NB4 (cell line): ENCODE measurements around the gene MYO18A.

Experiments used
- CTCF ChIP-seq: IDR thresholded peaks from one replicate; pipeline ENCODE4 v1.5.1; 2012; ENCODE audit warnings: low read depth, low read length
- MYC ChIP-seq: IDR thresholded peaks from 2 replicates; pipeline ENCODE4 v1.6.1; 2011; ENCODE audit warnings: low read depth, low read length
- POLR2A ChIP-seq: IDR thresholded peaks from 2 replicates; pipeline ENCODE4 v1.6.1; 2011; ENCODE audit warnings: mild to moderate bottlenecking; ENCODE audit not compliant: insufficient read length; ENCODE audit errors: extremely low read depth

GRCh38 chr17:29073045-29073444, 107.2 kb downstream of the MYO18A start:
- TF ChIP-seq CTCF (no peak), POLR2A (no peak), MYC (no peak)
